Stimulated activated CD4-positive, alpha-beta T cell treated with anti-CD3 and anti-CD28 coated beads, Interleukin-2, amount 100 ng/mL, for 48 hours (primary cell): Measurements from ENCODE around the gene CIB2.

Experiments
- DNase-seq, 2 donors: peaks; one replicate each; pipeline ENCODE4 v3.0.0-alpha.2; 2020

The CIB2 gene

DNA sequence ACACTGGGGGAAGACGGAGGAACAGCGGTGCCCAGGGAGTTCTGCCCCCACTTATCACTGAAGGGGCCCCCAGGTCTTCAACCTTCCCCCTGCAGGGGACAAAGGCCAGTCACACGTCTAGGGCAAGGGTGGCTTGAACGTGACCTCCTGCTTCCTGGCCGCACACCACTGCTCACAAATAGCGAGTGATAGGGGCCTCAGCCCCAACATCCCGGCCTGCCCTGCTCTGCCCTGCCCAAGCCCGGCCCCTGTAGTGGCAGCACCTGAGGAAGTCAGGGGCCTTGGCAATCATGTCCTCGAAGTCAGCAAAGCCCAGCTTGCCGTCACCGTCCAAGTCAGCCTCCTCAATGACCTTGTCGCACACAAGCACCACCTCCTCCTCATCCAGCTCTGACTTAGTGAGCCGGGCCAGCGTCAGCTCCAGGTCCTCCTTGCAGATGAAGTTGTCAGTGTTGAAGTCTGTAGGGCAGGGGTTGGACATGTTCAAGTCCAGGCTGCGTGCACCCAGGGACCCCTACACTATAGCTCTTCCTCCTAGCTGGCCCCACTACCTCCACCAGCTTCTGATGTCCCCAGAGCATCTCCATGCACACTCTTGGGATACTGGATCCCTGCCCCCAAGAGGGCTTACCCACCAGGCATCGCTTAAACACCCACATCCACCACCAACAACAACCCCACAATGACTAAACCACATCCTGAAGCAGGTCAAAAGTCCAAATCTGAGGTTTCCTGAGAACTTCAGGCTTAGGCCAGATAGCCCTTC is 25.6 kb downstream of the CIB2 start:
- DNase-seq, result no peak

DNA sequence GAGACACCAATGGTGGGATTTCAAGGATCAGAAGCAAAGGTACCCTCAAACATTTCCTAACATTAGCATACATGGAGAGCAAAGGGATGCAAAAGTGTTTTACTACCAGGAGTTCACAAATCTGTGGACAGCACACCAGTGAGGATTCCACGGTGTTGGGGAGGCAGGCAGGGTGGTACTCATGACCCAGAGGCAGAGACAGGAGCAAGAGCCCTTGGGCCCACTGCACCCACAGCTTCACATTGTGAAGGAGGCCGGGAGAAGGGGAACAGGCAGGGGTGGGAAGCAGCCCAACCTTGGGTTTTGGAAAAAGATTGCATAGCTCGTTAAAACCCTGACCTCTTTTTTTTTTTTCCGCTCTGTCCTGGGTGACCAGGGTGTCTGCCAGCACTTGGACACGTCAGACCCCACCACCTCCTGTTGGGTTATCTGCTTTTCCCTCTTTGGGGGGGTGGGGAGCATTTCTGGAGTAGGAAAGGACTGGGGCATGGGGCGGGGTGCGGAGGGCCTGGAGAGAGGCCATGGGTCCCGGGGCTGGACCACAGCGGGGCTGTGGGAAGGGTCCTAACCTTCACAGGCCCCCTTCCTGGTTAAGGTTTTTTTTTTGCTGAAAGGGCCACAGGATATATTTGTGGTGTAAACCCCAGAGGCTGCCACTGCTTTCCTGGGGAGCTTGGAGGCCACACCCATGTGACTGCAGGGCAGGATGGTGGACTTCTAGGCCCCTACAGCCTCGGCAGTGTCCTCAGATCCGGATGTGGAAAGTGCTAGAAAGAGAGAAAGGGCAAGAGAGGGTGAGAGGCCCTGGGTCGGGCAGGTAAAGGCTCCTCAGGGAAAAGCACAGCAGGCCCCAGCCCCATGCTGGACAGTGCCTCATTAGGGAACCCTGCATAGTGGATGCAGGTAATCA is 26.4 kb downstream of the CIB2 start:
- DNase-seq, result no peak

DNA sequence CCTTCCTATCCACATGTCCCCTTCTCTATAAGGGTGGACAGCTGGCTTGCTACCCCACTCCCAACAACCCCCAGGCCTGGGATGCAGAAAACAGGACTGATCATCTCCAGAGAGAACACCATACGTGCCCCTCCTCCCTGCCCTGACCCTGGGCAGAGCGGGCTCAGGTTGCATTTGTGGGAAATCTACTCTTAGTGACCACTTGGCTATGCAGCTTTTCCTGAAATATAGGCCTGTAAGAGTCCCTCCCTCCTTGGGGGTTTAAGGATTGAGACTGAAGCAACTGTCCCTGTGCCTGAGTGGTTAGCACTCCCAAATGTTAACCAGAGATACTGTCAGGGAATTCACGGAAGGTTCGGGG is 27.1 kb downstream of the CIB2 start:
- no peak for DNase-seq

DNA sequence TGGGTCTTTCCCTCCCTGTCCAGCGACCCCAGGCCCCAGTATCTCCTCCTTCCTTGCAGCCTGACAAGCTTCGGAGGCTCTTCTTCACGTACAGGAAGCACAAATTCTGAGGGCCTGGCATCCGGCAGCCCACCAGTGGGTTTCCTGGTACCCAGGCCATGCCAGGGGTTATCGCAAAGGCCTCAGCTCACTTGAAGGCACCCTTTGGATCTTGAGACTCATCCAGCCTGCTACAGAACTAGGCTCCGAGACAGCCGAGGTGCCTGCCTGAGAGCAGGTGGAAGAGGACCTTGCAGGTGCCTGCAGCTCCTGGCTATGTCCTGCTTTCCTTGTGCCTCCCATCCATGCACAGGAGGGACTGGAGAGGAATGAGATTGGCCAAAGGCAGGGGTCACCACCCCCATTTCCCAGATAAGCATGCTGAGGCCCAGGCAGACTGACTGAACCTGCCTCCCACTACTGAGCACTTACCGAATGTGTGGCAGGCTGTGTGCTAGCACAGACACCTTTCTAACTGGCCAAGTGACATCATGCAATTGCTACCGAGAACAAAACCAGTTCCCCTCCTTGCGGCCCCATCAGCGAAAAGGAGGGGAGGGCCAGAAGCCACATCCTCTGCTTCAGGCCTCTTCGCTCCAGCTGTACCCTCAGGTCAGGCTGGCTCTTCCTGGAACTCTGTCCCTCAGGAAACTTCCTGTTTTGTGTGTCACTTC is 27.7 kb downstream of the CIB2 start:
- DNase-seq, result peak; percentile 36 to 52

DNA sequence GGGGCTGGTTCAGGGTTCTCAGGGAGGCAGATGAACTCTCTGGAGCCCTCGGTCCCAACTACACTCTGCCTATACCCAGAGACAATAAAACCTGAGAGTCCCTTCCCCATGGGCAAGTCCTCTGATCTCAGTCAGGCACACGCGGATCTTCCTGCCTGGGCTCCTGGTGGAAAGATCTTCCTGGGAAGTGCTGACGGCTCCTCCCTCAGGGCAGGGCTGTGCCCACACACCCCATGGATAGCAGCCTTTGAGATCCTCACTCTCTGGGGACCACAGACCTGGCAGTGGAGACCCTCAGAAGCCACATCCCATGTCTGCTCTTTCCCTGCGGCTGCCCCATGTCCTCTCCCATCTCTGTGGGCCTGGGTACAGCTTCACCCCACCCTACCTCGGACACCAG is 28.5 kb downstream of the CIB2 start:
- no peak for DNase-seq

DNA sequence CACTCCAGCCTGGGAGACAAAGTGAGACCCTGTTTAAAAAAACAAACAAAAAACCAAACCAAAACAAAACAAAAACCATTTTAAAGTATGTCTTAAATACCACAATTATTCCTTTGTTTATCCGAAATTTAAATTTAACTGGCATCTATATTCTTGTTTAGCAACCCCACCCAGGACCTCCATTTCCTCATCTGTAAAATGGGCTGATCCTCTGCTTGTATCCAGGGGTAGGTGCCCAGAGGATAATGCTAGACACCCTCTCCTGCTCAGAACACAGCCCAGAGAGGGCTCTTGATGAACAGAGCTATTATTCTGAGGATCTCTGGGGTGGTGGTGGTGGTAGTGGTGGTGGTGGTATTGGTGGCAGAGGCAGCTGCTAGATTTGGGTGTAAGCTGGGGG is 29.0 kb downstream of the CIB2 start:
- DNase-seq, result no peak

DNA sequence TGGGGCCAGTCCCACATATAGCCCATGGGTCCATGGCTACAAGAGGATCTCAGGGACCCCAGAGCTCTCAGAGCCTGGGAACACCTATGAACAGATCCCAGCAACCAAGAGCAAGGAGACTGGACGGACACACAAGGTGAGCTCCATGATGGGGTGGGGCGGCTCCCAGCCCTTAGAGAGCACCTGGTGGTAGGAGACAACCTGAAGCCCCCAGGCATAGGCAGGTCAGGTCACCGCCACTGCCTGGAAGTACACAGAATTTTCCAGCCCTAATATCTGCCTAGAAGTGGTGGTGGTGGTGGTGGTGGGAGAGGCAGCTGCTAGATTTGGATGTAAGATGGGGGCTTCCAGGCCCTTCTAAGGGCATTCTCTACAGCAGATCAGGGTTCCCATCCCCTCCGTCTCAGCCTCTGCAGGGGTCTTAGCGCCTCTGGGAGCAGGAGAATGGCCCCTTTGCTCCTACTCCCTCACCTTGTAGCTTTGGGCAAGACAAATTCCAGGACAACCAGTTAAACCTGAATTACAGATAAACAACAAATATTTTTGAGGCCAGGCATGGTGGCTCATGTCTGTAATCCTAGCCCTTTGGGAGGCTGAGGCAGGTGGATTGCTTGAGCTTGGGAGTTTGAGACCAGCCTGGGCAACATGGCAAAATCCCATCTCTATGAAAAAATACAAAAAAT is 29.7 kb downstream of the CIB2 start:
- DNase-seq, result no peak

DNA sequence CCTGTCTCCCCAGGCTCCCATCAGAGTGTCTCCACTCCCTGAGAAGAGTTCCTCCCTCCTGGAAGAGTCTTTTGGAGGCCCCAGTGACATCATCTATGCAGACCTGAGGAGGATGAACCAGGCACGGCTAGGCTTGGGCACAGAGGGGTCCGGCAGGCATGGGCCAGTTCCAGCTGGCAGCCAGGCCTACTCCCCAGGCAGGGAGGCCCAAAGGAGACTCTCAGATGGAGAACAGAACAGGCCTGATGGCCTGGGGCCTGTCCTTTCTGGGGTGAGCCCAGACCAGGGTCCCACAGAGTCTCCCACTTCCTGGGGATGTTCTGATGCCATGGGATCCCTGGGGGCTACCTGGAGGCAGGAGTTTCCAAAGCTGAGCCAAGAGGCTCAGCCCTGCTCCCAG is 30.4 kb downstream of the CIB2 start:
- DNase-seq, result no peak

DNA sequence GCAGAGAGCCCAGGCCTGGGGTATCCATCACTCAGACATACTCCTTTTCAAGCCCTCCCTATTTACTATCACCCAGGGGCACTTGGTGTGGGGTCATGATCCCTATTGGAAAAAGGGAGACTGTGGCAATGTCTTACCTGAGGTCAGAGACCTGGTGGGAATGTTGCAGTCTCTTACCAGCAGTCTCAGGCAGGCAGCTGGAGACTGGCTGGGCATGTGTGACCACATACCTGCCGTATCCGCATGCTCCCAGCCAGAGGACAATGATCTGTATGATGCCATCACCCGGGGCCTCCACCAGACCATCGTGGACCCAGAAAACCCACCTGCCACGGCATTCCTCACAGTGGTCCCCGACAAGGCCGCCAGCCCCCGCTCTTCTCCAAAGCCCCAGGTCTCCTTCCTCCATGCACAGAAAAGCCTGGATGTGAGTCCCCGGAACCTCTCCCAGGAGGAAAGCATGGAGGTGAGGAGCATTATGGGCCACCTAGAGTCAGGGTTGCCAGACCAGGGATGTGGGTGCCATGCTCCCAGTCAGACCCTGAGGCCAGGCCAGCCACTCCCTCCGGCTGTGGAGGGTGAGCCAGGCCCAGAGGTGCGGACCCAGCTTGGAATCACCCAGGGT is 33.0 kb downstream of the CIB2 start:
- DNase-seq, result no peak

DNA sequence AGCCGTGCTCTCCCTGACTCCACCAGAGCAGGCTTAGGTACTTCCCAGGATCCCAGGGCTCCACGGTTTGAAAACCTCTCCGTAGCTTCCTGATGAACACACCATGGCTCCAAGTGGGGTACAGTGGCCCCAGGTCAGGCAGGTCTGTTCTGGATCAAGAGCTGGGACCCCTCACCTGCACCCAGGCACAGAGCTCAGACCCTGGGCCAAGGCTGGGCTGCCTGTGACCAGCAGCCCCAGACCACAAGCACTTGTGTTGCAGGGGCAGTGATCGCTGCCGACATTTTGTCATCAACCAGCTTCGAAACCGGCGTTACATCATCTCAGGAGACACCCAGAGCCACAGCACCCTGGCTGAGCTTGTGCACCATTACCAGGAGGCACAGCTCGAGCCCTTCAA is 33.6 kb downstream of the CIB2 start:
- no peak for DNase-seq

DNA sequence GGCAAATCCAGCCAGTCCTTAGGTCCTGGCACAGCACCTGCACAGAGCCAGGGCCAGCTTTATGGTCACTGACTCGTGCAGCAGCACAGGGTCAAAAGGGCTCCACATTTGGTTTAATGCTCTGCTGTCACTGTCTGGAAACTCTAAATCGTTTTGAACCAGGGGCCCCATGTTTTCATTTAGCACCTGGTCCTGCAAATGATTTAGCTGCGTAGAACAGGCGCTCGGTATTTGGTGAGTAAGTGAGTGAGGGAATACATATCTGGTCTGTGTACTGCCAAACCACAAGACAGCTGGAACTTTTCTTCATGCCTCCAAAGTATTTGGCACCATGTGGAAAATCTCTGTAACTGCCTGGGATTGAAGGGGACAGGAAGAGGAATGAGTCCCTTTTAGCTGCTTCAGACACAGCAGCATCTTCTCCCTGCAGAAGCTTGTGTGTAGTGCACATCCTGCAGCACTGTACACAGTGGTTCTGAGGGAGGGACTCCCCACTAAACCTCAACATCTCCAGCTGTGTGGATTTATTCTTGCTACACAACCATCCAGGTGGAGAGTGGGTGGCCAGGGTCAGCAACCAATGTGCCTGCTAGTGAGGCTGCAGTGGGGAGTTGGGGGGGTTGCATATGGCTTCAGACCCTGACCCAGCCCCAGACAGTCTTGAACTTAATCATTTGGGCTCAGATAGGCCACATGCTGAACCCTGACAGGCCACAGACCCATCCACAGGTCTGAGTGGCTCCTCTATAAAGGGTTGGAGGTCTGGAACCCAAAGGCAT is 37.8 kb downstream of the CIB2 start:
- DNase-seq, result no peak

DNA sequence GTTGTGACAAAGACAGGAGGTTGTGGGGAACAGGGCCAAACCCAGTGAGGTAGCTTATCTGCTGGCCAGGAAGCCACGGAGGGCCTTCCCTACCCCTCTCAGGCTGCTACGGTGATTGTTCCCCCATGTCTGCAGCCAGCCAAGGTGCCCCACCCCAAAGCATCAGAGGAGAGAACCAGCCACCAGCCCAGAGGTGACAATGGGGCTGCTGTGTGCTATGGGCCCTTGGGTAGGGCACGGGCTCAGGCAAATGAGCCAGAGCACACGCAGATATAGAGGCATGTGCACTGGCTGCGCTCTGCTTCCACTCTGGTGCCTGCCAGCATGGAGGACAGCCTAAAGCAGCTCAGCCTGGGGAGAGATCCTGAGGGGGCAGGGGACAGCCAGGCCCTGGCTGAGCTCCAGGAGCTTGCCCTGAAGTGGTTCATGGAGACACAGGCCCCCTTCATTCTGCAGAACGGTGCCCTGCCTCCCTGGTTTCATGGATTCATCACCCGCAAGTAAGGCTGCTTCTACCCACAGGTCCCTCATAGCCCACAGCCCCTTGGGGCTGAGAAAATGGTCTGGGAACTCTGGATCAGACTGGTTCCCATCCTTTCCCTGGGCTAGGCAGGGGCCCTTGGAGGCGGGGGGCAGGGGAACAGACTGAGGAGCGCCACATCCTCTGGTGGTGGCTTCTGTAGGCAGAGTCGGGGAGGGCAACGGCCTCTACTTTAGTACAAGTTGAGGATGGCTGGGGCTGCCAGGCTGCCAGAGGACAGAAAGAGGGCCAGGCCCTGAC is 38.8 kb downstream of the CIB2 start, which contains the start of gene SH2D7:
Gene SH2D7, plus strand, starts transcription at position 301 of the 781 bp plus-strand sequence. Its CDS starts 24 bp downstream, at position 325.
- no peak for DNase-seq

DNA sequence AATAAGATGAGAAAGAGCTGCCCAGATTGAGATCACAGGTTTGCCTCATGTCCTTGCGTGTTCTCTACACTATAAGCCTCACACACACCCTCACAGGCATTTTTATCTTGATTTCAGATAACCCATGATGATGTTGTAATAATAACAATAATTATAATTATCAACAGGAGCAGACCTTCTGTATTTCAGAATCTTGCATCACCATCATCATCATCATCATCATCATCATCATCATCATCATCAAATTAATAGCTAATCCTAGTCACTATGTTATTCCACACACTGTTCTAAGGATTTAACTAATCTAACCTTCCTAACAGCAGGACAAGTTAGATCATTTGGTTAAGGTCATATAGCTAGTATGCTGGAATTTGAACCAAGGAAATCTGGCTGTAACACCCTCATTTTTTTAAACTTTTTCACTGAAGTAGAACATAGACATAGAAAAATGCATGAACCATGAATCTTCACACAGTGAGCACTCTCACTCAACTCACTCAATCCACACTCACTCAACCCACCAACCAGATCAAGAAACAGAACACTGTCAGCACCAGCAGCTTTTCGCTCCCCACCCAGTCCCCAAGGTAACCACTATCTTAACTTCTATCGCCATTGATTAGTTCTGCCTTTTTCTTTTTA is 40.7 kb downstream of the CIB2 start:
- no peak for DNase-seq

DNA sequence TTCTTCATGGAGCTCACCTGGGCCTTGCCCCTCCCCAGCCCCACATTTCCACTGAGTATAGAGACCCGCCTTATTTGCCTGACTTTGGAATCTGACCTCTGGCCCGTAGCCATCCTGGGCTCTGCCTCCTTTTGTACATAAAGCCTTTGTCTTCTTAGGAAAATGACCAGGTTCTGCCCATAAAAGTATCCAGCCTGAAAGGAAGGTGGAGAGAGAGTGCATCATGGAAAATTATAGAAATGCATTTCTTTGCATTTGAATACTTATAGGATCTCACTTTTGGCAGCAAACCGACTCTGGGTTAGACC is 42.5 kb downstream of the CIB2 start:
- DNase-seq, result no peak

DNA sequence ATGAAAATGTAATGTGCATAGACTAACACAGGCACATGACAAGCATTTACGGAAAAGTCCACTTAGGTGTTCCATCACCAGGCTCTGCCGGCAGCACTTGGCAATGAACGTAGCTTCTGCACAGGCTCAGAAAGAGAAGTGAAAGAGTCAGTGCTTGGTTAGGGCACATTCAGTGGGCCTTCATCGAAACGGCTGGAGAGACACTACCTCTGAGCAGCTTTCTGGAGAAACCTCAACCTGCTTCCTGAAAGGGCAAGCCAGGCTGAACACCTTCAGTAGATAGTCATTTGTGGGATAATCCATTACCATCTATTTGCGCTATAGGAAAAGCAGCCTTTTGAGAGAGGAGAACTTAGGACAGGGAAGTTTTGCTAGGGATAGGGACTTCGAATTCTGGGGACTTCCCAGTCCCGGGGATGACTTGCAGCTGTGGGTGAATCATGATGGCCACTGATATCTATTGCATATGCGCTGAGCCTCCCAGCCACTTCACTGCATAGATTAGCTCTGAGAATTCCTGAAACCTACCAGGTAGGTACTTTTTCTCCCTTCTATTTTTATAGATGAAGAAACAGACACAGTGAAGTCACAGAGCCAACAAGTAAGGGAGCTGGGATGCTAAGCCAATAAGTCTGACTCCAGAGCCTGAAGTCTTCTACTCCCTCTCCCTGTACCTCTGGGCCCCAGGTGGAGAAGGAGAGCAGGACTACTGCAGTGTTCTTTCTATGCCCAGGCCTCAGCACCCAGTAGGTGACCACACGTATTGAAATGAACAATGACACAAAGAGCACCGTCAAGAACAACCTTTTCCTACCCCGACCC is 43.1 kb downstream of the CIB2 start:
- no peak for DNase-seq

DNA sequence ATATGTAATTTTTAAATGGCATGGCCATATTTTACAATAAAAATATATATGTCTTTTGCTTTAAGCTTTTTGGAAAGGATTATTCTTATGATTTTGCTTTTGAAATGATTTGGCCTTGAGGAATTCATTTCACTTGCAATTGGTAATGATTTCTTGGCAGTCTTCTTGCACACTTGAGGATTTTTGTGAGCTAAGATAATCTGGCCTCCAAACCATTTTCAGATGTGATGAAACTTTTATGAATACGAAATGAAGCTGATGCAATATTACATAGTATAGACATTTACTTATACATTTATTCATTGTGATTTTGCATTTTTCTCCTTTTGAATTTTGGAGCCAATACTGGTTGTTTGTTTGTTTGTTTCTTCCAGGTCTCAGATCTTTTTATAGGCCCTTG is 45.3 kb downstream of the CIB2 start:
- DNase-seq, result no peak

DNA sequence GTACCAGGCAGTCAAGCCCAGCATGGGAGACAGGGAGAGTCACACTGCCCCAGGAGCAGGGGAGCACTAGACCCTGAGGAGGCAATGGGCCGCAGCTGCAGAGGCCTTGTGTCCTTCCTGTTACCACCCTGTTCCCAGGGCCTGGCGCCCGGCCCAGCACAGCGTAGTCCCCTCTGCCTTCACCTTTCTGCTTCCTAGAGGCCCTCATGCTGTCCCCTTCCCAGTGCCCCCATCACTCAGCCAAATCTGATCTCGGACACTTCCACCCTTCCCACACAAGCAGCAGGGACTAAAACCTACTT is 46.8 kb downstream of the CIB2 start:
- no peak for DNase-seq

DNA sequence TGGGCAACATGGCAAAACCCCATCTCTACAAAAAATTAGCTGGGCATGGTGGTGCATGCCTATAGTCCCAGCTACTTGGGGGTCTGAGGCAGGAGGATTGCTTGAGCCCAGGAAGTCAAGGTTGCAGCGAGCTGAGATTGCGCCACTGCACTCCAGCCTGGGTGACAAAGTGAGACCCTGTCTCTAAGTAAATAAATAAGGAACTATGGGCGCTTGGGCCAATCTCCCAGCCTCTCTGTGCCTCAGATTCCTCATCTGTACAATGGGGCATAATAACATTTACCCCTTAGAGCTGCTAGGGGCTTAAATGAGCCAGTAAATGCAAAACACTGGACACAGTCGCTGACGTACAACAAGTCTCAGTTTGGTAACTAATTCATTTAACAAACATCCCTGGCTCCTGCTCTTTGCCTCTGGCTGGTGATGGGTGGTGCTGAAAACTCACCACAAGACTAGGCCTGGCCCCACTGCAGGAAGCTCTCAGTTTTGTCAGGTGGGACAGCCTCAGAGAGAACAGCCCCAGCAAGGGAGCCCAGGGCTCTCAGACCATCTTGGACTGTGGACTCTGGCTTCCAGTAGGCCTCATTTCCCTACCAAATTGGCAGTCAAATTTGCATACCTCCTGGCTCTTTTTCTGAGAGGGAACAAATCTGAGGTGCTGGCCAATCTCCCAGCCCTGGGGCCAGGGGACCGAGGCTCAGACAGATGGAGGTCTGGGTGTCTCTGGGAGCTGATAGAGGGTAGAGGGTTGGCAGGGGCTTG is 47.4 kb downstream of the CIB2 start:
- DNase-seq, result no peak

DNA sequence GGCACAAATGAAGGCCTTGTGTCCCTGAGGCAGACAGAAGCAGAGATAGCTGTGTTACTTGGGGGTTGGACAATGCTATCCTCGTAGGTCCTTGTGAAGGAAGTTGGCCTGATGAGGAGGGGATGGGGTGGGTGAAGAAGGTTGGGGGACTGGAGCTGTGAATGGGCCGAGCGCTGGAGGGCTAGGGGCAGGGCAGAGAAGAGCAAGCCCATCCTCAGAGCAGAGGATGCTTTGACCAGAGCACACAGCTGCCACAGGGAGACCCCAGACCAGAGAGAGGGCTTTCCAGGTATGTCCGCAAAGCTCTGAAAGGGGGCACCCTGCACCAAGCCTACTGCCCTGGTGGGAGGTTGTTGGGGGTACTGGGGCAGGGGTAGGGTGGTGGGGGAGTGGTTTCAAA is 48.1 kb downstream of the CIB2 start:
- no peak for DNase-seq
